Skin epidermis (tissue), 12 donors: ENCODE data around the gene NBDY.
"Not testable (repeated sequence)": the region's sequence is repeated elsewhere in the genome, so short reads cannot be mapped to it uniquely, and the experiment has no call there.

ENCODE experiments used
- H3K27ac ChIP-seq, 21 experiments: fragments of 200-600 bp; sonication (generic) in 11 of 21; one replicate each; pipeline ENCODE4 v1.5.0; 2020; ENCODE audit warnings: mild to moderate bottlenecking in 3 of 21, inconsistent platforms in 2 of 21, moderate library complexity in 2 of 21
- H3K4me3 ChIP-seq, 7 experiments: fragments of 200-600 bp; sonication (generic) in 2 of 7; one replicate each; pipeline ENCODE4 v1.5.0; 2020; ENCODE audit warnings: inconsistent platforms in 2 of 7, mild to moderate bottlenecking in 2 of 7, moderate library complexity in 1 of 7

Gene NBDY

GRCh38 chrX:56797574-56798338 is 68.7 kb downstream of the NBDY start:
- H3K4me3 ChIP-seq = no peak overlapping the region
- H3K27ac ChIP-seq = peak overlapping the region in 1 of 21 experiments; percentile 16

DNA sequence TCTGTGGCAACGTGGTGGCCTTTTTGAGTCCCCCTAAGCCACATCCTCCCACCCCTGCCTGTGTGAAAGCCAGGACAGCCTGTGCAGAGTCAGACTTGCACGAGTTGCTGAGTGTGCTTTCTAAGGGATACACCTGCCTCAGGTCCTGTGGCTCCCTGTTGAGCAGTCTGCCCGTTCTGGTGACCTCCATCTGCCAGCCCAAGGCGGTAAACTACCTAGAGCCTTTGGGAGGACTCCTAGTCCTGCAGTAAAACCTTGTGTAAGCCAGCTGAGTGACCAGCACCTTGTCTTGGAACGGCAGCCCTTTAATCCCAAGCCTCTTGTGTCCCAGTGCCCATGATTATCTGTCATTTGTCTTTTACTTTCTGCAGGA is 69.3 kb downstream of the NBDY start:
- H3K27ac ChIP-seq = peak overlapping the region in 1 of 21 experiments; percentile 16
- H3K4me3 ChIP-seq = no peak overlapping the region

GRCh38 chrX:56798866-56799758 is 70.1 kb downstream of the NBDY start:
- H3K27ac ChIP-seq = no peak overlapping the region

DNA sequence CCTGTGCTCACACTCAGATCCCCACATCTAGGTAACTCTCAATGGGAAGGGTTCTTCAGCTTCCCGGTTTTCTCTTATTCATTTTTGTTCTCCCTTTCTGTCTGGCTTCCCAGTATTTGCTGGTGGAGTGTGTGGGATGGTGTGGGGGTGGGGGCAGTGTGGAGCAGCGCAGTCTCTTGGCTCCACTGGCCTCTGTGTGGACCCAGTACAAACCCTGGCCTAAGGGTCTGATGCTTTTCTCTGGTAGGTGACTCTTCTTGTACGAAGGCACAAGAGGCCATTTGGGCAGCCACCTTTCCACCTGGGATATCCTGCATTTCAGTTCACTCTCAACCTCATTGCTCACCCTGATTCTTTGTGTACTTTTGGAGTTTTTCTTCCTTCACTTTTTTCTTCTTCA is 71.3 kb downstream of the NBDY start:
- Histone ChIP-seq H3K27ac (peak overlapping the region in 1 of 21 experiments; percentile 11), H3K4me3 (no peak overlapping the region)

More at GRCh38 chrX:56798866-56799758, 70.1 kb downstream of the NBDY start:
- H3K4me3 ChIP-seq = no peak overlapping the region

DNA sequence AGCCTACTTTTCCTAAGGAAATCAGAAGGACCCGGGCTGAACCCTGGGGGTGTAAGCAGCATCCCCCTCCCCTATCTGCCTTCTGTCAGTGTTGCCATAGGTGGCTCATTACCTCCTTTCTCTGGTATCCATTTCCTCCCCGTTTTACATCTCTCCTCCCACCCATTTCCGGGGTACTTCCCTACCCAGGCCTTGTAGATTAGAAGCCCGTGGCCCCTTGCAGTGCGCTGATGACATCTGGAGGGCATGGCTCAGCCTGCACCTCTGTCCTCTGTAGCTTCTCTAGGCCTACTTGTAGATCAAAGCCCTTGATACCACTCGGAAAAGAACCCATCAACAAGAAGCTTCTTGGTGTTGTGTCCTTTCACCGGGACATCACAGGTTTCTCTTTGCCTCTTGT is 71.8 kb downstream of the NBDY start:
- Histone ChIP-seq H3K27ac (peak overlapping the region in 1 of 21 experiments; percentile 11), H3K4me3 (no peak overlapping the region)

- Histone ChIP-seq H3K27ac (no peak overlapping the region), H3K4me3 (no peak overlapping the region)
Measured at GRCh38 chrX:56802428-56802827, 73.4 kb downstream of the NBDY start.

DNA sequence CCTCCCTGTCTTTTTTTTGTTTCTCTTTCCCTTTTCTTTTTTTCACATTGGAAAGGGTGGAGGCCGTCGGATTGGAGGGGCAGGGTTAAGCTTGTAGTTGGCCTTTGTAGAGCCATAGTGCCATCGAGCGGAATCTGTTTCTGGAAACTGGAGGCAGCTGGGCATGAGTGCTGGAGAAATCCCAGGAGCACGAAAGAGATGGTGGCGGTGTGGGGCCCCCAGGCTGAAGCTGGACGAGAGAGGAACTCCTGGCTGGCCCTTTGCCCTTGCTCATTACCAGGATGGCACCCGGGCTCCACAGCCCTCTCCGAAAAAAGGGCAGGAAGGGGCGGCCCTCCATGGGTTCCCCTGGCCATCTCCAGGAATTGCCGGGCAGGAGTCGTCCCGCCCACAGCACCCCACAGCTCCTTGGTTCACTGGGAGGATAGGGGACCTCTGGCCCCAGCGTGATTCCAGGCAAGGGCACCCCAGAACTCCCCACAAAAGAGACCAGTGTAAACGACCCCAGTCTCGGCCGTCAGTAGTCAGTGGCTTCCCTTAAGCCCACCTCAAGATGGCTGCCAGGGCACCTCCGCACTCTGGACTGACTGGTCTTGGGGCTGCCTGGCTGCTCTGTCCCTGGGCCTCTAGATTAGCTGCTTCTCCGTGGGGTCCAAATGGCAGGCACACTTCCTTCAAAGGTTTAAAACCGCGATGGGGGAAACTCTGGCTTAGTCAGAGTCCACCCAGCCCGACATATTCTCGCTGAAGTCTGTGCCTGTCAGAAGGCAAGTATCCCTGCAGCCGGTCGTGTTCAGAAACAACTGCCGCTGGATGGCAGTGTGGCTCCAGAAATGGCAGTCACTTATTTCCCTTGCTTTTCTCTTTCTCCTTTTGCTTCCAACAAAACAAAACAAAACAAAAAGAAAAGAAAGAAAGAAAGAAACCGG is 74.1 kb downstream of the NBDY start:
- H3K27ac ChIP-seq = peak overlapping the region in 11 of 21 experiments; percentile 19 to 75 (median 61)
- peak overlapping the region in 2 of 7 experiments; percentile 11 to 41 for H3K4me3 ChIP-seq

GRCh38 chrX:56803850-56804681 is 75.0 kb downstream of the NBDY start:
- H3K27ac ChIP-seq = peak overlapping the region in 6 of 21 experiments; percentile 3 to 75 (median 38)
- no peak overlapping the region for H3K4me3 ChIP-seq

DNA sequence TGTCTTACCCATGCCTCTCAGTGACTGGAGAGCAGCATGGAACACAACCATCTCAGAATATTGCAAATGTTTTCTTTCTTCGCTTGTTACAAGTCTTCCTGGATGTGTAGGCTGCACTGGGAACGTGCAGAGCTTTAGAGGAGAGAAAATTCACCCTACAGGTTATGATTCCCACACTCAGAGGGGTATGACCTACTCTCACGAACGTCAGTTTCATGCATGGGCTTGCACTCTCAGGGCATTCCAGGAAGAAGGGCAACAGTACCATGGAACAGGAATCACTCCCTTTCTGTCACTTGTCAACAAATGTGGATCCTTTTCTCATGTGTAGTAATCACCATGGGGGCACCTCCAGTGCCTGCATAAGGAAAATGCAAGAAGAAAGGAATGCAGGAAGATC is 75.8 kb downstream of the NBDY start:
- H3K4me3 ChIP-seq = no peak overlapping the region
- H3K27ac ChIP-seq = no peak overlapping the region

DNA sequence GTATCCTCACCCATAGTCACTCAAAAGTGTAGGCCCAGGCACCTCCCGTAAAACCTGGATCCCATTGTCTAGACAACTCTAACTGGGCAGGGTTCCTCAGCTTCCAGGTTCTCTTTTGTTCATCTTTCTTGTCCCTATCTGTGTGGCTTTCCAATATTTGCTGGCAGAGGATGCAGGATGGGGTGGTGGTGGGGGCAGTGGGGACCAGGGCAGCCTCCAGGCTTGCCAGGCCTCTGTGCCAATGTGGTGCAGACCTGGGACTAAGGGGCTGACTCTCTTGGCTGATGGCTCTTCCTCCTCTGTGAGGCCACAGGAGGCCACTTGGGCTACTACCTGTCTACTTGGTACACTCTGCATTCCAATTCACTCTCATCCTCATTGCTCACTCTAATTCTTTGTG is 76.4 kb downstream of the NBDY start:
- Histone ChIP-seq H3K4me3 (no peak overlapping the region), H3K27ac (no peak overlapping the region)

DNA sequence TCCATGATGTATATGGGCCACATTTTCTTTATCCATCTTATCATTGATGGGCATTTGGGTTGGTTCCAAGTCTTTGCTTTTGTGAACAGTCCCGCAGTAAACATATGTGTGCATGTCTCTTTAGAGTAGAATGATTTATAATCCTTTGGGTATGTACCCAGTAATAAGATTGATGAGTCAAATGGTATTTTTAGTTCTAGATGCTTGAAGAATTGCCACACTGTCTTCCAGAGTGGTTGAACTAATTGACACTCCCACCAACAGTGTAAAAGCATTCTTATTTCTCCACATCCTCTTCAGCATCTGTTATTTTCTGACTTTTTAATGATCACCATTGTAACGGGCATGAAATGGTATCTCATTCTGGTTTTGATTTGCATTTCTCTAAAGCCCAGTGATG is 77.1 kb downstream of the NBDY start:
- not testable (repeated sequence) for H3K4me3 ChIP-seq, H3K27ac ChIP-seq

DNA sequence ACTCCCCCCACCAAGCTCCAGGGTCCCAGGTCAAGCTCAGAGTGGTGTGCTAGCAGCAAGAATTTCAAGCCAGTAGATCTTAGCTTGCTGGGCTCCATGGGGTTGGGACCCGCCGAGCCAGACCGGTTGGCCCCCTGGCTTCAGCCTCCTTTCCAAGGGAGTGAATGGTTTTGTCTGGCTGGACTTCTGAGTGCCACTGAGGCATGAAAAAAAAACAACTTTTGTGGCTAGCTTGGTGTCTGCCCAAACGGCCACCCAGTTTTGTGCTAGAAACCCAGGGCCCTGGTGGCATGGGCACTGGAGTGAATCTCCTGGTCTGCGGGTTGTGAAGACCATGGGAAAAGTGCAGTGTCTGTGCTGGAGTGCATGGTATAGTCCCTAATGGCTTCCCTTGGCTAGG is 82.6 kb downstream of the NBDY start:
- H3K27ac ChIP-seq = peak overlapping the region in 1 of 21 experiments; percentile 69
- no peak overlapping the region for H3K4me3 ChIP-seq

- peak overlapping the region in 16 of 21 experiments; percentile 1 to 76 (median 51) for H3K27ac ChIP-seq
- H3K4me3 ChIP-seq = no peak overlapping the region
Measured at GRCh38 chrX:56812515-56813105, 83.6 kb downstream of the NBDY start.

- Histone ChIP-seq H3K27ac (peak overlapping the region in 16 of 21 experiments; percentile 5 to 76 (median 51)), H3K4me3 (no peak overlapping the region)
Measured at GRCh38 chrX:56813318-56813837, 84.3 kb downstream of the NBDY start.

GRCh38 chrX:56817179-56817578 is 88.1 kb downstream of the NBDY start:
- no peak overlapping the region for H3K27ac ChIP-seq

DNA sequence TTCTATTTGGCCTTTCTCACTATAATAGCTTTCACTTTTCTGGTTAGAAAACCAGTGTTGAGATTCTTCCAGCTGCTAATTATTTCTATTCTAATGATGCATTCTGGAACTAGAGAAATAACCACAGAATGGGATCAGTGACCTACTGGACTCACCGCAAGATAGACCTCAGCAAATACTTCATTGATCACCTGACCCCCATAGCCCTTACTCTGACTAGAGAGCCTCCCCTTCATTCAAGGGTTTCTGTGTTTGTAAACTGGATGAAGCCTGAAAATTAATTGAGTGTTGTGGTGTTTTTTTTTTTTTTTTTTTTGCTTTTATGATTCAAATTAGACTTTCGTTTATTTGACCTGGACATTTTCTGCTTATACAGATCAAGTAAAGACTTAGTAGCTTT is 97.0 kb downstream of the NBDY start:
- H3K4me3 ChIP-seq = no peak overlapping the region
- no peak overlapping the region for H3K27ac ChIP-seq

More at GRCh38 chrX:56817179-56817578, 88.1 kb downstream of the NBDY start:
- H3K4me3 ChIP-seq = no peak overlapping the region

DNA sequence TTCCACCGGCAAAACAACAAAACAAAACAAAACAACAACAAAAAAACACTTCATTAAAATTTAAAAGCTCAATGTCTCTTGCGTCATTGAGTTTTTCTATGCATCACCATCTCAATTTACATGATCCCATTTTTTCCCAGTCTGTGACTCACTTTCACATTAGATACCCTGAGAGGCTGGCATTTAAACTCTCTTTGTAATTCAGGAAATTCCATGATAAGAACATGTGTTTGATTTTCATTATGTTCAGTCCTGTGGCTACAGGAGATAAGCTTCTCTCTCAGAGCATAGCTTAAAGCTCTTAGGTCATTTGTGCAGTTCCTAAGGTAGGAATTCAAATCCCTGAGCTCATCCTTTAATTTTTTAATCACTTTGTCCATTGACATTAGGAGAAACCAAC is 104.6 kb downstream of the NBDY start:
- Histone ChIP-seq H3K4me3 (no peak overlapping the region), H3K27ac (no peak overlapping the region)

GRCh38 chrX:56853436-56853835 is 124.4 kb downstream of the NBDY start:
- H3K4me3 ChIP-seq = no peak overlapping the region
- H3K27ac ChIP-seq = no peak overlapping the region
